Measurements from ENCODE around the gene GLRX. TPM values are rescaled to one million over a fixed set of nuclear protein-coding genes. Genes with fewer than 3 reads are reported as not detected.

The GLRX gene
- polyA plus RNA-seq, 3 donors = 386 to 603 (median 555) TPM

DNA sequence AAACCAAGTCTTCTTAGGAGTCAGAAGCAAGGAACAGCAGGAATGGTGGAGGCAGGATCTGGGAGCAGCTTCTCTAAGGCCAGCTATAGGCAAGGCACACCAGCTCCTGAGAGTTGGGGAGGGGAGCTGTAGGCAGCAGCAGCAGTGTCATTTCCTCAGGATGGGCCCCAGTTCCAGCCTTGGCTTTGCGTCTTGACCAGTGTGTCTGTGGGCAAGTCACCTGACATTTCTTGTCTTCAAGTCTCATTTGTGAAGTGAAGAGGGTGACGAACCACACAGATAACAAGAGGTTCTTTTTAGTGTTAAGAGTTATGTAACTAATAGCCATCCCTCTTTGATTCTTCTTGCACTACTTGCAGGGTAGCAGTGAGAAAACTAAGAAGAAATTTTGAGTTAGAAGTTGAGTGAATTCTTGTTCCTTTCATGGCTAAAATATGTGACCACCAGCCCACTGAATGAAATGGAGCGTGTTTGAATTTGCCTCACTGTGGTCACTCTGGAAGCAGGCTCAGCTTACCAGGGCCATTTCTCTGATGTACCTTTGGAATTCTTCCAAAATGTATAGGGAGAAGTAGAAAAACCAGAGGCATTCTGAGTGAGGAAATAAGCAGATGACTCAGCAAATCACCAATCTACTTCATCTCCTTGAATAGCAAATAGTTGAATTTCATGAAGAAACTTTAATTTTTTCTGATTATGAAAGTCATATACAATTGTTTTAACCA is 49.0 kb downstream of the GLRX start:
- H3K27ac ChIP-seq (ENCODE audit: low read depth in 1 of 2, low read length in 2 of 2) = peak overlapping the region; percentile 3 to 47

GRCh38 chr5:95771892-95772291 is 50.6 kb downstream of the GLRX start:
- 80% methylated on average over 2 of the region's 2 CpGs for WGBS (ENCODE audit: insufficient coverage)
- H3K36me3 ChIP-seq (replicated peaks in 1 of 2; ENCODE audit: control insufficient read depth in 1 of 2, insufficient read depth in 2 of 2, low read length in 2 of 2) = no peaks in the 10 kb centered on the region
- no peak overlapping the region for H3K4me2 ChIP-seq (replicated peaks; ENCODE audit: extremely low read depth, low read length, poor library complexity, severe bottlenecking)
- Mint-ChIP-seq H3K27me3 (ENCODE audit: low read depth in 3 of 3) (no peaks in the 10 kb centered on the region), H3K36me3 (no peaks in the 10 kb centered on the region), H3K27ac (no peak overlapping the region), H3K9me3 (no peaks in the 10 kb centered on the region), H3K4me3 (no peak overlapping the region), H3K4me1 (peaks cover 18% of the 10 kb centered on the region)
- DNase-seq = no peak
- no peak overlapping the region for H3K9ac ChIP-seq (ENCODE audit: insufficient read depth, low read length, poor library complexity, severe bottlenecking)
- TF ChIP-seq, protein P1, sequence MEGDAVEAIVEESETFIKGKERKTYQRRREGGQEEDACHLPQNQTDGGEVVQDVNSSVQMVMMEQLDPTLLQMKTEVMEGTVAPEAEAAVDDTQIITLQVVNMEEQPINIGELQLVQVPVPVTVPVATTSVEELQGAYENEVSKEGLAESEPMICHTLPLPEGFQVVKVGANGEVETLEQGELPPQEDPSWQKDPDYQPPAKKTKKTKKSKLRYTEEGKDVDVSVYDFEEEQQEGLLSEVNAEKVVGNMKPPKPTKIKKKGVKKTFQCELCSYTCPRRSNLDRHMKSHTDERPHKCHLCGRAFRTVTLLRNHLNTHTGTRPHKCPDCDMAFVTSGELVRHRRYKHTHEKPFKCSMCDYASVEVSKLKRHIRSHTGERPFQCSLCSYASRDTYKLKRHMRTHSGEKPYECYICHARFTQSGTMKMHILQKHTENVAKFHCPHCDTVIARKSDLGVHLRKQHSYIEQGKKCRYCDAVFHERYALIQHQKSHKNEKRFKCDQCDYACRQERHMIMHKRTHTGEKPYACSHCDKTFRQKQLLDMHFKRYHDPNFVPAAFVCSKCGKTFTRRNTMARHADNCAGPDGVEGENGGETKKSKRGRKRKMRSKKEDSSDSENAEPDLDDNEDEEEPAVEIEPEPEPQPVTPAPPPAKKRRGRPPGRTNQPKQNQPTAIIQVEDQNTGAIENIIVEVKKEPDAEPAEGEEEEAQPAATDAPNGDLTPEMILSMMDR (IDR thresholded peaks at IDR 0.05) = no peak
- H4K20me1 ChIP-seq (ENCODE audit: insufficient read depth, low read length) = no peaks in the 10 kb centered on the region
- H3K9me3 ChIP-seq (replicated peaks in 1 of 2; ENCODE audit: control insufficient read depth in 1 of 2, insufficient read depth in 1 of 2, low read length in 2 of 2) = no peaks in the 10 kb centered on the region
- H3K4me1 ChIP-seq (ENCODE audit: control insufficient read depth in 1 of 2, insufficient read depth in 2 of 2, low read length in 2 of 2) = peaks cover 13 to 17% of the 10 kb centered on the region in 2 donors
- no peak overlapping the region for H3K4me3 ChIP-seq (replicated peaks in 1 of 3; ENCODE audit: low read depth in 2 of 3, low read length in 3 of 3)
- H2AFZ ChIP-seq (ENCODE audit: insufficient read depth, low read depth, low read length, poor library complexity, severe bottlenecking) = no peak overlapping the region
- H3K27me3 ChIP-seq (ENCODE audit: control insufficient read depth in 2 of 2, insufficient read depth in 2 of 2, low read length in 2 of 2) = no peaks in the 10 kb centered on the region
- H3K79me2 ChIP-seq (ENCODE audit: insufficient read depth, low read length) = no peaks in the 10 kb centered on the region
- intact Hi-C loops (cut with micrococcal nuclease) = no loop called here
- no peak overlapping the region for H3K27ac ChIP-seq (ENCODE audit: low read depth in 1 of 2, low read length in 2 of 2)

More for the DNA sequence above, 49.0 kb downstream of the GLRX start:
- Mint-ChIP-seq H3K36me3 (no peaks in the 10 kb centered on the region), H3K27ac (peak overlapping the region in 6 of 7 donors; percentile 48 to 87 (median 74)), H3K27me3 (ENCODE audit: low read depth in 3 of 3) (no peaks in the 10 kb centered on the region), H3K9me3 (no peaks in the 10 kb centered on the region), H3K4me1 (peaks cover 18% of the 10 kb centered on the region), H3K4me3 (no peak overlapping the region)
- intact Hi-C loops (cut with micrococcal nuclease) = no loop called here
- Histone ChIP-seq H3K36me3 (replicated peaks in 1 of 2; ENCODE audit: control insufficient read depth in 1 of 2, insufficient read depth in 2 of 2, low read length in 2 of 2) (no peaks in the 10 kb centered on the region), H3K4me2 (replicated peaks; ENCODE audit: extremely low read depth, low read length, poor library complexity, severe bottlenecking) (peak overlapping the region; percentile 30), H3K27me3 (ENCODE audit: control insufficient read depth in 2 of 2, insufficient read depth in 2 of 2, low read length in 2 of 2) (no peaks in the 10 kb centered on the region), H2AFZ (ENCODE audit: insufficient read depth, low read depth, low read length, poor library complexity, severe bottlenecking) (peak overlapping the region; percentile 7), H3K9me3 (replicated peaks in 1 of 2; ENCODE audit: control insufficient read depth in 1 of 2, insufficient read depth in 1 of 2, low read length in 2 of 2) (no peaks in the 10 kb centered on the region), H4K20me1 (ENCODE audit: insufficient read depth, low read length) (no peaks in the 10 kb centered on the region), H3K4me1 (ENCODE audit: control insufficient read depth in 1 of 2, insufficient read depth in 2 of 2, low read length in 2 of 2) (peaks cover 13 to 18% of the 10 kb centered on the region in 2 donors), H3K4me3 (replicated peaks in 1 of 3; ENCODE audit: low read depth in 2 of 3, low read length in 3 of 3) (peak overlapping the region in 1 of 3 experiments; percentile 14), H3K79me2 (ENCODE audit: insufficient read depth, low read length) (no peaks in the 10 kb centered on the region), H3K9ac (ENCODE audit: insufficient read depth, low read length, poor library complexity, severe bottlenecking) (no peak overlapping the region)
- TF ChIP-seq, protein P1 (IDR thresholded peaks at IDR 0.05) = no peak
- 0% methylated on average over 1 of the region's 3 CpGs for WGBS (ENCODE audit: insufficient coverage)
- peak; percentile 26 to 69 (median 59) for DNase-seq

All from CD14-positive monocyte (primary cell).